SH-SY5Y (cell line): Measurements from ENCODE around the gene TFDP1.

Source experiments
- GATA2 ChIP-seq: IDR thresholded peaks from 2 replicates; pipeline ENCODE4 v1.6.1; 2011; ENCODE audit warnings: mild to moderate bottlenecking, low read depth, low read length
- GATA3 ChIP-seq: IDR thresholded peaks from 2 replicates; pipeline ENCODE4 v1.6.1; 2011; ENCODE audit warnings: low read depth, mild to moderate bottlenecking, low read length, moderate library complexity

DNA sequence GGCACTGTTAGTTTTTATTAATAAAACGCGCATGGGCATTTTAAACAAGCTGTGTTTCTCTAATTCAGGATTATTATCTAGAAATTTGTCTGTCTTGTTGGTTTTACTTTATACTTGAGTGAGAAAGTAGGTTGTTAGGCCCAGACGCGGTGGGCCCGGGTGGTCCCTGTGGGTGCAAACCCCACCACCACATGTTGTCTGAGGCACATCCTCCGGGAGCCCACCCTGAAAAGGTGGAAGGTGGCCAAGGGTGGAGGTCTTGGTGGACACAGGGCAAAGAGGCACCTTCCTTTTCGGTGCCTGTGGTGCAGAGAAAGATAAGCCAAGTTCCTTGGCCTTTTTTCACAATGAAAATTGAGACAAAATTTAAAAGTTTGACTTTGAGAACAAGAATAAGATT lies 56.9 kb downstream of the TFDP1 start:
- no peak for TF ChIP-seq GATA2
- no peak for TF ChIP-seq GATA3
